ENCODE measurements around the gene PCDHB6. TPM values are rescaled to one million over a fixed set of nuclear protein-coding genes. Genes with fewer than 3 reads are reported as not detected.
A peak's percentile ranks its signal among the peaks of the same experiment; 100 is the strongest.
"Not testable (repeated sequence)": the region's sequence is repeated elsewhere in the genome, so short reads cannot be mapped to it uniquely, and the experiment has no call there.

Gene PCDHB6
- total RNA-seq, 1 donor from 2014 or later: 0.75 TPM

DNA sequence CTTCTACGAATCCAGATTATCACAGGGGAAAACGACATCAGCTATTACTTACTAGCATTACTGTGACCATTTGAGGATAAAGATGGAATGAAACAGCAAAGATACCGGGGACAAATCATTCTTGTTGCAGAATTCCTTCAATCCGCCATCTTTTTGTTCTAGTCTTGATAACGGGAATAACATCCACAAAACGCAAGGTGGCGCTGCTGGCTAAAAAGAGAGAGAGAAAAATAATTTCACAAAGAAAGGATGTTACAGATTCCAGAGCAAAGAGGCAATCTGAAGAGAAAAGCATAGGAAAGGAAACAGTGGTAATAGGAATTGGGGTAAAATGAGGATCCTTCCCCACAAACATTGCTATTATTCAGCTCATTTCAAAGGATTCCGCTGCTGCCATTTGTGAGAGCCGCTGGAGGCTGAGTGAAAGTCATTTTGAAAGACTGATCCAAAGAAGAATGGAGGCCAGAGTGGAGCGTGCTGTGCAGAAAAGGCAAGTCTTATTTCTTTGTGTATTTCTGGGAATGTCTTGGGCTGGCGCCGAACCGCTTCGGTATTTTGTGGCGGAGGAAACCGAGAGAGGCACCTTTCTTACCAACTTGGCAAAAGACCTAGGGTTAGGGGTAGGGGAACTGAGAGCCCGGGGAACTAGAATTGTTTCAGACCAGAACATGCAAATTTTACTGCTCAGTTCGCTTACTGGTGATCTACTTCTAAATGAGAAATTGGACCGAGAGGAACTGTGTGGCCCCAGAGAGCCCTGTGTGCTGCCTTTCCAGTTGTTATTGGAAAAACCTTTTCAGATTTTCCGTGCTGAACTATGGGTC is 22.7 kb downstream of the PCDHB6 start, which contains the start of gene PCDHB7:
Gene PCDHB7, plus strand, starts transcription at position 264 of the 824 bp plus-strand sequence. Its CDS starts 192 bp downstream, at position 456.
- Histone ChIP-seq H3K4me1 (no peaks in the 10 kb centered on the region), H3K4me3 (peak within 1 kb of the TSS; percentile 26), H3K9me3 (peaks cover 7% of the 10 kb centered on the region), H3K27ac (no peak within 1 kb of the TSS), H3K27me3 (peaks cover 20% of the 10 kb centered on the region), H3K36me3 (no peaks in the 10 kb centered on the region)
- DNase-seq (no peak), ATAC-seq (no peak)
- intact Hi-C loops (cut with DNase I): no loop called here
- TF ChIP-seq, protein P1, sequence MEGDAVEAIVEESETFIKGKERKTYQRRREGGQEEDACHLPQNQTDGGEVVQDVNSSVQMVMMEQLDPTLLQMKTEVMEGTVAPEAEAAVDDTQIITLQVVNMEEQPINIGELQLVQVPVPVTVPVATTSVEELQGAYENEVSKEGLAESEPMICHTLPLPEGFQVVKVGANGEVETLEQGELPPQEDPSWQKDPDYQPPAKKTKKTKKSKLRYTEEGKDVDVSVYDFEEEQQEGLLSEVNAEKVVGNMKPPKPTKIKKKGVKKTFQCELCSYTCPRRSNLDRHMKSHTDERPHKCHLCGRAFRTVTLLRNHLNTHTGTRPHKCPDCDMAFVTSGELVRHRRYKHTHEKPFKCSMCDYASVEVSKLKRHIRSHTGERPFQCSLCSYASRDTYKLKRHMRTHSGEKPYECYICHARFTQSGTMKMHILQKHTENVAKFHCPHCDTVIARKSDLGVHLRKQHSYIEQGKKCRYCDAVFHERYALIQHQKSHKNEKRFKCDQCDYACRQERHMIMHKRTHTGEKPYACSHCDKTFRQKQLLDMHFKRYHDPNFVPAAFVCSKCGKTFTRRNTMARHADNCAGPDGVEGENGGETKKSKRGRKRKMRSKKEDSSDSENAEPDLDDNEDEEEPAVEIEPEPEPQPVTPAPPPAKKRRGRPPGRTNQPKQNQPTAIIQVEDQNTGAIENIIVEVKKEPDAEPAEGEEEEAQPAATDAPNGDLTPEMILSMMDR (IDR thresholded peaks at IDR 0.05): peak; percentile 52

DNA sequence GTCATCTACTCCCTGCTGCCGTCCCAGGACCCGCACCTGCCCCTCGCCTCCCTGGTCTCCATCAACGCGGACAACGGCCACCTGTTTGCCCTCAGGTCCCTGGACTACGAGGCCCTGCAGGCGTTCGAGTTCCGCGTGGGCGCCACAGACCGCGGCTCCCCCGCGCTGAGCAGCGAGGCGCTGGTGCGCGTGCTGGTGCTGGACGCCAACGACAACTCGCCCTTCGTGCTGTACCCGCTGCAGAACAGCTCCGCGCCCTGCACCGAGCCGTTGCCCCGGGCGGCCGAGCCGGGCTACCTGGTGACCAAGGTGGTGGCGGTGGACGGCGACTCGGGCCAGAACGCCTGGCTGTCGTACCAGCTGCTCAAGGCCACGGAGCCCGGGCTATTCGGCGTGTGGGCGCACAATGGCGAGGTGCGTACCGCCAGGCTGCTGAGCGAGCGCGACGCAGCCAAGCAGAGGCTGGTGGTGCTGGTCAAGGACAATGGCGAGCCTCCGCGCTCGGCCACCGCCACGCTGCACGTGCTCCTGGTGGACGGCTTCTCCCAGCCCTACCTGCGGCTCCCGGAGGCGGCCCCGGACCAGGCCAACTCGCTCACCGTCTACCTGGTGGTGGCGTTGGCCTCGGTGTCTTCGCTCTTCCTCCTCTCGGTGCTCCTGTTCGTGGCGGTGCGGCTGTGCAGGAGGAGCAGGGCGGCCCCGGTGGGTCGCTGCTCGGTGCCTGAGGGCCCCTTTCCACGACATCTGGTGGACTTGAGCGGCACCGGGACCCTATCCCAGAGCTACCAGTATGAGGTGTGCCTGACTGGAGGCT is 24.6 kb downstream of the PCDHB6 start:
- H3K9me3 ChIP-seq; H3K4me3 ChIP-seq; H3K4me1 ChIP-seq; H3K36me3 ChIP-seq; H3K27ac ChIP-seq; ATAC-seq; DNase-seq; intact Hi-C loops (cut with DNase I): not testable (repeated sequence)
- H3K27me3 ChIP-seq: peaks cover 14% of the 10 kb centered on the region

DNA sequence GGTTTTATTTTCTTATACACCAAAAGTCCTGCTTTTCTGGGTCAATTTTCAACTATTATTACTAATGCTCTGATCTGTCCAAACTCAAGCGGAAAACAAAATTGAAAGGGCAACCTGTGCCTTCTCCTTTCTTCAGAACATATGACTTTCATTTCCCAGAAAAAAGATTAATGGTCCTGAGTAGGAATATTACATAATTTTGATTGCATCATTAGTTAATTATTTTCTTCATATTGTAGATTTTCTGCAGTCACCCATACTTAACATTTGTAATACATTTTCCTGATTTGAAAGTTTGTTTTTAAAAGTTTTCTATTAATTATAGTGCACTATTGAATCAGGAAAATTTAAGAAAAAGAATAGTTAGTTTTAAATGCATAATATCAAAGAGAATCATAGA is 26.1 kb downstream of the PCDHB6 start:
- H3K9me3 ChIP-seq: peaks cover 7% of the 10 kb centered on the region
- intact Hi-C loops (cut with DNase I): no loop called here
- TF ChIP-seq, protein P1 (IDR thresholded peaks at IDR 0.05): no peak

DNA sequence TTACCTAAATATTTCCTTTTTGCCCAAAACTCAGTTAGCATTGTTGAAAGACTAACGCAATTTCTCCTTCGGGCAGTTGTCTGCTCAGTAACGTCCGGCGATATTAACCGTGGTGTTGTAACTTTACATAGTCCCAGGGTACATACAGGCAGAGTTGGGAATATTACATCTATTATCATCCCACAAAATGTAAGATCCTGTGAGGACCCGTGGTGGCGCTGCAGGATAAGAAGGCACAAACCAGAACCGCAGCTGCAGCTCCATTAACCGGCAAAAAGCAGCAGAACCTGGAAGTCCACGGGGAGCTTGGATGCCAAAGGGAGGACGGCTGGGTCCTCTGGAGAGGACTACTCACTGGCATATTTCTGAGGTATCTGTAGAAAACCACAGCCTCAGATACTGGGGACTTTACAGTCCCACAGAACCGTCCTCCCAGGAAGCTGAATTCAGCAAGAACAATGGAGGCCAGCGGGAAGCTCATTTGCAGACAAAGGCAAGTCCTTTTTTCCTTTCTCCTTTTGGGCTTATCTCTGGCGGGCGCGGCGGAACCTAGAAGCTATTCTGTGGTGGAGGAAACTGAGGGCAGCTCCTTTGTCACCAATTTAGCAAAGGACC is 27.8 kb downstream of the PCDHB6 start, which contains the start of gene PCDHB8:
Gene PCDHB8, plus strand, starts transcription at position 214 of the 615 bp plus-strand sequence. Its CDS starts 245 bp downstream, at position 459.
- ATAC-seq: peak; percentile 67
- DNase-seq; H3K36me3 ChIP-seq; H3K9me3 ChIP-seq; H3K27ac ChIP-seq; intact Hi-C loops (cut with DNase I); H3K4me3 ChIP-seq; H3K4me1 ChIP-seq: not testable (repeated sequence)
- peaks cover 14% of the 10 kb centered on the region for H3K27me3 ChIP-seq

More for the DNA sequence above, 26.1 kb downstream of the PCDHB6 start:
- Histone ChIP-seq H3K4me3 (no peak overlapping the region), H3K36me3 (no peaks in the 10 kb centered on the region), H3K27ac (no peak overlapping the region), H3K27me3 (peaks cover 14% of the 10 kb centered on the region), H3K4me1 (no peaks in the 10 kb centered on the region)
- ATAC-seq: no peak
- no peak for DNase-seq

DNA sequence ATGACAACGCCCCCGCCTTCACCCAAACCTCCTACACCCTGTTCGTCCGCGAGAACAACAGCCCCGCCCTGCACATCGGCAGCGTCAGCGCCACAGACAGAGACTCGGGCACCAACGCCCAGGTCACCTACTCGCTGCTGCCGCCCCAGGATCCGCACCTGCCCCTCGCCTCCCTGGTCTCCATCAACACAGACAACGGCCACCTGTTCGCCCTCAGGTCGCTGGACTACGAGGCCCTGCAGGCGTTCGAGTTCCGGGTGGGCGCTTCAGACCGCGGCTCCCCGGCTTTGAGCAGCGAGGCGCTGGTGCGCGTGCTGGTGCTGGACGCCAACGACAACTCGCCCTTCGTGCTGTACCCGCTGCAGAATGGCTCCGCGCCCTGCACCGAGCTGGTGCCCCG is 29.5 kb downstream of the PCDHB6 start:
- intact Hi-C loops (cut with DNase I); H3K4me3 ChIP-seq; DNase-seq; H3K27ac ChIP-seq; H3K9me3 ChIP-seq; ATAC-seq; H3K36me3 ChIP-seq; H3K4me1 ChIP-seq: not testable (repeated sequence)
- H3K27me3 ChIP-seq: peaks cover 14% of the 10 kb centered on the region

DNA sequence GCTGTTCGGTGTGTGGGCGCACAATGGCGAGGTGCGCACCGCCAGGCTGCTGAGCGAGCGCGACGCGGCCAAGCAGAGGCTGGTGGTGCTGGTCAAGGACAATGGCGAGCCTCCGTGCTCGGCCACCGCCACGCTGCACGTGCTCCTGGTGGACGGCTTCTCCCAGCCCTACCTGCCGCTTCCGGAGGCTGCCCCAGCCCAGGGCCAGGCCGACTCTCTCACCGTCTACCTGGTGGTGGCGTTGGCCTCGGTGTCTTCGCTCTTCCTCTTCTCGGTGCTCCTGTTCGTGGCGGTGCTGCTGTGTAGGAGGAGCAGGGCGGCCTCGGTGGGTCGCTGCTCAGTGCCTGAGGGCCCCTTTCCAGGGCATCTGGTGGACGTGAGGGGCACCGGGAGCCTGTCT is 30.0 kb downstream of the PCDHB6 start:
- ATAC-seq; DNase-seq; H3K27ac ChIP-seq; intact Hi-C loops (cut with DNase I); H3K36me3 ChIP-seq; H3K4me3 ChIP-seq; H3K4me1 ChIP-seq; H3K9me3 ChIP-seq: not testable (repeated sequence)
- peaks cover 14% of the 10 kb centered on the region for H3K27me3 ChIP-seq

DNA sequence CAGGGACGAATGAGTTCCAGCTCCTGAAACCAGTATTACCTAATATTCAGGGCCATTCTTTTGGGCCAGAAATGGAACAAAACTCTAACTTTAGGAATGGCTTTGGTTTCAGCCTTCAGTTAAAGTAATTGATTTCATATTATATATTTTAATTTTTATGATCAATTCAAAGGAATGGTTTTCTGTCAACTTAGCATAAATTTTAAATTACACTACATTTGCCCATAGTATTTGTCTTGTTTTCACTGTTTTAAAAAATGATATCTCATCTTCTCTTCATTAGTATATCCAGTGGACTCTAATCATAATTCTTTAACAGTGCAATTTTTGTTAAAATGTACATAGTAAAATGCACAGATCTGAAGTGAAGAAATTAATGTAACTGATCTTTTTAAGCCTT is 30.5 kb downstream of the PCDHB6 start:
- Histone ChIP-seq H3K4me1 (no peaks in the 10 kb centered on the region), H3K27ac (no peak overlapping the region), H3K9me3 (peaks cover 7% of the 10 kb centered on the region), H3K36me3 (no peaks in the 10 kb centered on the region), H3K27me3 (peaks cover 14% of the 10 kb centered on the region), H3K4me3 (no peak overlapping the region)
- TF ChIP-seq, protein P1 (IDR thresholded peaks at IDR 0.05): no peak
- ATAC-seq (no peak), DNase-seq (no peak)
- intact Hi-C loops (cut with DNase I): no loop called here
